Measurements from ENCODE around the gene MAPK4.

MAPK4 gene

DNA sequence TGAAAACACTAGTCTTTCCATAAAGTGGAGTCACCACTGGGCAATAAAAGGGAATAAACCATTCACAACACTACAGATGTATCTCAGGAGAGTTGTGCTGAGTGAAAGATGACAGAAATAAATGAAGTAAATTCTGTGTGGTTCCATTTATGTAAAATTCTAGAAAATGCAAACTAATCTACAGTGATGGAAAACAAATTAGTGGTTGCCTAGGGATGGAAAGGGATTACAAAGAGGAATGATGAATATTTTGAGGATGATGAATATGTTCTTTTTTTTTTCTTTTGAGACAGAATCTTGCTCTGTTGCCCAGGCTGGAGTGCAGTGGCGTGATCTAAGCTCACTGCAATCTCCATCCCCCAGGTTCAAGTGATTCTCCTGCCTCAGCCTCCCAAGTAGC, 123.0 kb downstream of the MAPK4 start:
- Histone ChIP-seq H3K27ac (ENCODE audit: low read depth, low read length) (no peak overlapping the region), H3K4me3 (ENCODE audit: insufficient read depth, low read length, poor library complexity, severe bottlenecking) (no peak overlapping the region), H4K20me1 (ENCODE audit: low read depth, low read length) (no peaks in the 10 kb centered on the region), H3K79me2 (ENCODE audit: insufficient read depth, low read length) (no peaks in the 10 kb centered on the region), H3K27me3 (ENCODE audit: low read length) (no peaks in the 10 kb centered on the region), H3K36me3 (ENCODE audit: low read length) (no peaks in the 10 kb centered on the region), H3K9me2 (replicated peaks; ENCODE audit: insufficient read depth, low read length) (no peaks in the 10 kb centered on the region), H2AFZ (ENCODE audit: low read depth, low read length, severe bottlenecking) (no peak overlapping the region), H3K4me2 (ENCODE audit: low read depth, low read length, poor library complexity, severe bottlenecking) (no peak overlapping the region), H3K9me3 (ENCODE audit: insufficient read depth, low read length) (no peaks in the 10 kb centered on the region), H3F3A (ENCODE audit: insufficient read depth) (no peaks in the 10 kb centered on the region), H3K9ac (ENCODE audit: low read length) (no peak overlapping the region)
- TF ChIP-seq CTCF (IDR thresholded peaks at IDR 0.05; ENCODE audit: insufficient read depth, low read length, poor library complexity, severe bottlenecking) (no peak), EZH2phosphoT487 (conservative IDR thresholded peaks at IDR 0.05; ENCODE audit: low read length) (no peak)

- no peak overlapping the region for H3K4me2 ChIP-seq (ENCODE audit: low read depth, low read length, poor library complexity, severe bottlenecking)
- no peak overlapping the region for H3K9ac ChIP-seq (ENCODE audit: low read length)
- TF ChIP-seq EZH2phosphoT487 (conservative IDR thresholded peaks at IDR 0.05; ENCODE audit: low read length) (no peak), CTCF (IDR thresholded peaks at IDR 0.05; ENCODE audit: insufficient read depth, low read length, poor library complexity, severe bottlenecking) (no peak)
- H3K9me3 ChIP-seq (ENCODE audit: insufficient read depth, low read length): no peaks in the 10 kb centered on the region
- no peaks in the 10 kb centered on the region for H3K36me3 ChIP-seq (ENCODE audit: low read length)
- H3K27ac ChIP-seq (ENCODE audit: low read depth, low read length): no peak overlapping the region
- no peaks in the 10 kb centered on the region for H3K9me2 ChIP-seq (replicated peaks; ENCODE audit: insufficient read depth, low read length)
- no peaks in the 10 kb centered on the region for H3F3A ChIP-seq (ENCODE audit: insufficient read depth)
- no peaks in the 10 kb centered on the region for H3K27me3 ChIP-seq (ENCODE audit: low read length)
- no peak overlapping the region for H3K4me3 ChIP-seq (ENCODE audit: insufficient read depth, low read length, poor library complexity, severe bottlenecking)
- no peaks in the 10 kb centered on the region for H4K20me1 ChIP-seq (ENCODE audit: low read depth, low read length)
- no peaks in the 10 kb centered on the region for H3K79me2 ChIP-seq (ENCODE audit: insufficient read depth, low read length)
- no peak overlapping the region for H2AFZ ChIP-seq (ENCODE audit: low read depth, low read length, severe bottlenecking)
Measured at GRCh38 chr18:50686409-50686808, 126.5 kb downstream of the MAPK4 start.

- Histone ChIP-seq H3K9me2 (replicated peaks; ENCODE audit: insufficient read depth, low read length) (no peaks in the 10 kb centered on the region), H3K27ac (ENCODE audit: low read depth, low read length) (no peak overlapping the region), H3K9ac (ENCODE audit: low read length) (no peak overlapping the region), H3F3A (ENCODE audit: insufficient read depth) (no peaks in the 10 kb centered on the region), H2AFZ (ENCODE audit: low read depth, low read length, severe bottlenecking) (no peak overlapping the region), H3K79me2 (ENCODE audit: insufficient read depth, low read length) (no peaks in the 10 kb centered on the region), H3K36me3 (ENCODE audit: low read length) (no peaks in the 10 kb centered on the region), H3K4me2 (ENCODE audit: low read depth, low read length, poor library complexity, severe bottlenecking) (no peak overlapping the region), H4K20me1 (ENCODE audit: low read depth, low read length) (no peaks in the 10 kb centered on the region), H3K9me3 (ENCODE audit: insufficient read depth, low read length) (no peaks in the 10 kb centered on the region), H3K4me3 (ENCODE audit: insufficient read depth, low read length, poor library complexity, severe bottlenecking) (no peak overlapping the region), H3K27me3 (ENCODE audit: low read length) (no peaks in the 10 kb centered on the region)
- TF ChIP-seq EZH2phosphoT487 (conservative IDR thresholded peaks at IDR 0.05; ENCODE audit: low read length) (no peak), CTCF (IDR thresholded peaks at IDR 0.05; ENCODE audit: insufficient read depth, low read length, poor library complexity, severe bottlenecking) (no peak)
Measured at GRCh38 chr18:50687491-50687890, 127.6 kb downstream of the MAPK4 start.

DNA sequence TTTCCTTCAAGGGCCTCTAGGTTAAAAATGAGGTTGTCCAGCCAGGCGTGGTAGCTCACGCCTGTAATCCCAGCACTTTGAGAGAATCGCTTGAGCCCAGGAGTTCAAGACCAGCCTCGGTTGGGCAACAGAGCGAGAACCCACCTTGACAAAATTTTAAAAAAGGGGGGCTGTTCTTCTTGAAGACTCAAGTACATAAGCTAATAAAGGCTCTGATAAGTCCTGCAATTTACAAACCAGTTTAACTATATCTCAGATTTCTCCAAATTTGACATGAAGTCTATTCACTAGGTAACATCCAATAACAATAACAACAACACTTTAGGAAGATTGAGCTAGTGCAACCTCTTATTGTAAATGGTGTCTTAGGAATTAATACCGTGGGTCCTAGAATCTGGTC, 129.7 kb downstream of the MAPK4 start:
- H3K4me3 ChIP-seq (ENCODE audit: insufficient read depth, low read length, poor library complexity, severe bottlenecking): no peak overlapping the region
- no peaks in the 10 kb centered on the region for H3K9me2 ChIP-seq (replicated peaks; ENCODE audit: insufficient read depth, low read length)
- H3K27me3 ChIP-seq (ENCODE audit: low read length): no peaks in the 10 kb centered on the region
- no peak for TF ChIP-seq CTCF (IDR thresholded peaks at IDR 0.05; ENCODE audit: insufficient read depth, low read length, poor library complexity, severe bottlenecking)
- TF ChIP-seq EZH2phosphoT487 (conservative IDR thresholded peaks at IDR 0.05; ENCODE audit: low read length): no peak
- H3K27ac ChIP-seq (ENCODE audit: low read depth, low read length): no peak overlapping the region
- no peaks in the 10 kb centered on the region for H3F3A ChIP-seq (ENCODE audit: insufficient read depth)
- no peaks in the 10 kb centered on the region for H3K79me2 ChIP-seq (ENCODE audit: insufficient read depth, low read length)
- no peak overlapping the region for H3K9ac ChIP-seq (ENCODE audit: low read length)
- no peak overlapping the region for H2AFZ ChIP-seq (ENCODE audit: low read depth, low read length, severe bottlenecking)
- H4K20me1 ChIP-seq (ENCODE audit: low read depth, low read length): no peaks in the 10 kb centered on the region
- no peaks in the 10 kb centered on the region for H3K9me3 ChIP-seq (ENCODE audit: insufficient read depth, low read length)
- H3K36me3 ChIP-seq (ENCODE audit: low read length): no peaks in the 10 kb centered on the region
- H3K4me2 ChIP-seq (ENCODE audit: low read depth, low read length, poor library complexity, severe bottlenecking): no peak overlapping the region

Data from SU-DHL-6 (cell line).